ENCODE measurements around the gene XPC. TPM values are rescaled to one million over a fixed set of nuclear protein-coding genes. Genes with fewer than 3 reads are reported as not detected.

The XPC gene
- polyA plus RNA-seq, 1 donor from 2014 or later = 21.9 TPM

- TF ChIP-seq EP300 (conservative IDR thresholded peaks at IDR 0.05; ENCODE audit: poor library complexity, severe bottlenecking) = no peak
These were observed 27.7 kb downstream of the XPC start (continued) for GRCh38 chr3:14150491-14151230.

DNA sequence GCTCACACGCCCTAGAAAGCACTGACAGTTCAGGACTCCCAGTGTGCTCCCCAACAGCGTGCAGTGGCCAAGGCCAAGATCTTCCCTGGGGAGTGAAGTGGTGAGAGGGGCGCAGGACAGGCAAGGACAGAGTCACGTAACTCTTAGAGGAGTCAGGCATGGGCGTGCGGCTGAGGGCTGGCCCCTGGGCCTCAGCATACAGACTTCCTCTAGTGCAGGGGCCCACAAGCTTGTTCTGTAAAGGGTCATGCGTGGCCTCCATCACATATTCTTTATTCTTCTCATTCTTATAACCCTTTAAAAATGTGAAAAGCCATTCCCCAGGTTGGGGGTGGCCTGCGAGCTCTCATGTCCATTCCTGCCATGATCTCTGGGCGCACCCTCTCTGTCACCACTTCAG lies 28.3 kb downstream of the XPC start:
- Histone ChIP-seq H3K9ac (ENCODE audit: low read length) (no peak overlapping the region), H3K9me2 (ENCODE audit: insufficient read depth, low read length) (no peaks in the 10 kb centered on the region), H3F3A (ENCODE audit: insufficient read depth, low read length, poor library complexity, severe bottlenecking) (no peaks in the 10 kb centered on the region), H3K79me2 (replicated peaks; ENCODE audit: insufficient read depth, low read length) (no peaks in the 10 kb centered on the region), H4K20me1 (ENCODE audit: insufficient read depth) (no peaks in the 10 kb centered on the region), H3K27ac (ENCODE audit: low read length) (no peak overlapping the region), H3K4me2 (ENCODE audit: low read length) (no peak overlapping the region), H3K9me3 (ENCODE audit: low read length) (no peaks in the 10 kb centered on the region), H3K4me3 (ENCODE audit: low read length) (no peak overlapping the region), H2AFZ (ENCODE audit: low read depth, low read length) (no peak overlapping the region), H3K27me3 (ENCODE audit: insufficient read depth, low read depth, low read length) (no peaks in the 10 kb centered on the region), H3K36me3 (ENCODE audit: insufficient read depth, low read length) (peaks cover 14% of the 10 kb centered on the region)
- TF ChIP-seq REST (IDR thresholded peaks at IDR 0.05; ENCODE audit: borderline replicate concordance) = no peak
- no peak for TF ChIP-seq POLR2AphosphoS5 (IDR thresholded peaks at IDR 0.05)
- TF ChIP-seq EP300 (conservative IDR thresholded peaks at IDR 0.05; ENCODE audit: poor library complexity, severe bottlenecking) = no peak
- no peak for TF ChIP-seq MXI1 (conservative IDR thresholded peaks at IDR 0.05; ENCODE audit: poor library complexity, severe bottlenecking)
- no peak for TF ChIP-seq SMC3 (conservative IDR thresholded peaks at IDR 0.05; ENCODE audit: poor library complexity)
- TF ChIP-seq EZH2 (IDR thresholded peaks at IDR 0.05; ENCODE audit: borderline replicate concordance, insufficient read depth, low read length, poor library complexity, severe bottlenecking) = no peak
- TF ChIP-seq RAD21 (conservative IDR thresholded peaks at IDR 0.05) = no peak
- TF ChIP-seq TAF1 (IDR thresholded peaks at IDR 0.05; ENCODE audit: low read depth) = no peak
- TF ChIP-seq, protein P1, sequence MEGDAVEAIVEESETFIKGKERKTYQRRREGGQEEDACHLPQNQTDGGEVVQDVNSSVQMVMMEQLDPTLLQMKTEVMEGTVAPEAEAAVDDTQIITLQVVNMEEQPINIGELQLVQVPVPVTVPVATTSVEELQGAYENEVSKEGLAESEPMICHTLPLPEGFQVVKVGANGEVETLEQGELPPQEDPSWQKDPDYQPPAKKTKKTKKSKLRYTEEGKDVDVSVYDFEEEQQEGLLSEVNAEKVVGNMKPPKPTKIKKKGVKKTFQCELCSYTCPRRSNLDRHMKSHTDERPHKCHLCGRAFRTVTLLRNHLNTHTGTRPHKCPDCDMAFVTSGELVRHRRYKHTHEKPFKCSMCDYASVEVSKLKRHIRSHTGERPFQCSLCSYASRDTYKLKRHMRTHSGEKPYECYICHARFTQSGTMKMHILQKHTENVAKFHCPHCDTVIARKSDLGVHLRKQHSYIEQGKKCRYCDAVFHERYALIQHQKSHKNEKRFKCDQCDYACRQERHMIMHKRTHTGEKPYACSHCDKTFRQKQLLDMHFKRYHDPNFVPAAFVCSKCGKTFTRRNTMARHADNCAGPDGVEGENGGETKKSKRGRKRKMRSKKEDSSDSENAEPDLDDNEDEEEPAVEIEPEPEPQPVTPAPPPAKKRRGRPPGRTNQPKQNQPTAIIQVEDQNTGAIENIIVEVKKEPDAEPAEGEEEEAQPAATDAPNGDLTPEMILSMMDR (IDR thresholded peaks at IDR 0.05; ENCODE audit: poor library complexity, severe bottlenecking) = no peak
